Measurements from ENCODE around the gene PDE3B. TPM values are rescaled to one million over a fixed set of nuclear protein-coding genes. Genes with fewer than 3 reads are reported as not detected.
A peak's percentile ranks its signal among the peaks of the same experiment; 100 is the strongest.

The PDE3B gene
- total RNA-seq, 1 donor from 2014 or later, result 26.9 TPM

DNA sequence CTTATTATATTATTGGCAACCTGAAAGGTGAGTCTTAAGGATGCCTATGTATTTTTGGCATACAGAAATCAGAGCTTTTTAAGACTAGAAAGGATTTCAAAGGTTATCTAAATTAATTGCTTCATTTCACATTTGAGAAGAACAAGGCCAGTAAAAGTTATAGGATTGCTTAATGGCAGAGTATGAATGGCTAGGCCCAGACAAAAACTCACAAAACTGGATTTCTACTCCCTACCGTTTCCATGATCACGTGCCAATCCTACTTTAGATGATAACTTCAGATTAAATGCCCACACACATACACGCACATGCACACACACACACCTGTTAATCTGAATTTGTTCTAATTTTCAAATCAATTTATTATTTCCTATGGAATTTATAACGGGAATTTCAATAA, 1.8 kb upstream of the PDE3B start:
- no peaks in the 10 kb centered on the region for H3K36me3 Mint-ChIP-seq (ENCODE audit: insufficient read depth)
- DNase-seq (ENCODE audit: low spot score, unreplicated experiment), result no peak
- no peaks in the 10 kb centered on the region for H3K9me3 Mint-ChIP-seq (ENCODE audit: low read depth)
- peak overlapping the region; percentile 29 for H3K4me3 Mint-ChIP-seq (ENCODE audit: low read depth)
- no peak overlapping the region for H3K27ac Mint-ChIP-seq
- peaks cover 11% of the 10 kb centered on the region for H3K4me1 Mint-ChIP-seq (ENCODE audit: low read depth)
- TF ChIP-seq, protein P1, sequence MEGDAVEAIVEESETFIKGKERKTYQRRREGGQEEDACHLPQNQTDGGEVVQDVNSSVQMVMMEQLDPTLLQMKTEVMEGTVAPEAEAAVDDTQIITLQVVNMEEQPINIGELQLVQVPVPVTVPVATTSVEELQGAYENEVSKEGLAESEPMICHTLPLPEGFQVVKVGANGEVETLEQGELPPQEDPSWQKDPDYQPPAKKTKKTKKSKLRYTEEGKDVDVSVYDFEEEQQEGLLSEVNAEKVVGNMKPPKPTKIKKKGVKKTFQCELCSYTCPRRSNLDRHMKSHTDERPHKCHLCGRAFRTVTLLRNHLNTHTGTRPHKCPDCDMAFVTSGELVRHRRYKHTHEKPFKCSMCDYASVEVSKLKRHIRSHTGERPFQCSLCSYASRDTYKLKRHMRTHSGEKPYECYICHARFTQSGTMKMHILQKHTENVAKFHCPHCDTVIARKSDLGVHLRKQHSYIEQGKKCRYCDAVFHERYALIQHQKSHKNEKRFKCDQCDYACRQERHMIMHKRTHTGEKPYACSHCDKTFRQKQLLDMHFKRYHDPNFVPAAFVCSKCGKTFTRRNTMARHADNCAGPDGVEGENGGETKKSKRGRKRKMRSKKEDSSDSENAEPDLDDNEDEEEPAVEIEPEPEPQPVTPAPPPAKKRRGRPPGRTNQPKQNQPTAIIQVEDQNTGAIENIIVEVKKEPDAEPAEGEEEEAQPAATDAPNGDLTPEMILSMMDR (IDR thresholded peaks at IDR 0.05; ENCODE audit: unreplicated experiment), result no peak
- peaks cover 5% of the 10 kb centered on the region for H3K27me3 Mint-ChIP-seq

DNA sequence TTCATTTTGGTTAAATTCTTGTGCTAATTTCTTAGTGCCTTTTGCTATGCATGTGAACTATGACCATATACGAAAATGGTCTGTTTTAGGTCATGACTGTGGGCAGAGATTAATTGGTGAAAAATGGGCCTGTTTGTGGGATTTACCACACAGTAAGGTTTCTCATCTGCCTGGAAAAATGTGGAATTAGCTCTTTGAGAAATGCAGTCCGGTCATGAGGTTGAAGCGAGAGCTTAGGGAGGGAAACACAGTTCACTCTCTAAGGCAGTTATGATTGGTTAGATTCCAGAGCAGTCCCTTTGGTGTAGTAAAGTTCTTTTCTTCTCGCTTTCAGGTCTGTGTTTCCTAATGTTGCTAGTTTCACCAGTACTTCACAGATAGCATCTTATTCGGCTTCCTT, 1.2 kb upstream of the PDE3B start:
- H3K27ac Mint-ChIP-seq, result peak overlapping the region; percentile 51

DNA sequence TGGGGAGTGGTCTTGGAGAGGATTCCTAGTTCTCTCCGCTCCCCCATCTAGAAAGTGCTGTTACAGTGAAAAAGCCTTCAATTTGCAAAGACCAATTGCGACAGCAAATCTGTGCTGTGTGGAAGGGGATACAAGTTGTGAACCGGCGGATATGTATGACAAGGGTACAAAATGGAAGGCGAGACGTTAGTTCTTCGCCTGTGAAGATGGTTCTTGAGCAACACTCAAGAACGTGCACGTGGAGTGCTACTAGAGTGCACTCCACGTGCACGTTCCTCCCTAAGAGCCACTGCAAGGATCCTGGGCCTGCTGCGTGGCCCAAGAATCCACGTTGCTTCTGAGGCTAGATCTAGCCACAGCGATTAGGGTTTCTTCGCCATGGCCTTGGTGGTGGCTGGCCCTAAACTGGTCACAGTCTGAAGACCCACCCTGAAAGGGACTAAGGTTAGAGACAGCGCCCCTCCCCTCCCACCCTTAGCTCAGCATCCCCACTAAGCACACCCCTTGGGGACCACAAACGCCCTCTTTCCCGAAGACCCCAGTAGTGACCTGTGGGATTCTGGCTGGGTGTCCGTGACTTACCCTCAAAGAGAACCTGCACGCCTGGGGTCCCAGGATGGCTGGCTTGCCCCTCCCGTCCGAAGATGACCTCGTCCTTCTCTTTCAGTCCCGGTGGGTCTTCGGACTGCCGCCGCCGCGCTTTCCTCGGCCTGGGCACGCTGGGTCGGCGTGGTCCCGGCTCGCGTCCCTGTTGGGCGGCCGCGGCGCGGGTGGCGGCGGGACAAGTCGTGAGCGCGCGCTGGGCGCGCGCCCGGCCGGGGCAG, 519 bp upstream of the PDE3B start:
- no peaks in the 10 kb centered on the region for H3K36me3 Mint-ChIP-seq (ENCODE audit: insufficient read depth)
- peaks cover 5% of the 10 kb centered on the region for H3K27me3 Mint-ChIP-seq
- peak overlapping the region; percentile 51 for H3K27ac Mint-ChIP-seq
- no peaks in the 10 kb centered on the region for H3K9me3 Mint-ChIP-seq (ENCODE audit: low read depth)
- TF ChIP-seq, protein P1 (IDR thresholded peaks at IDR 0.05; ENCODE audit: unreplicated experiment), result no peak
- H3K4me3 Mint-ChIP-seq (ENCODE audit: low read depth), result peak overlapping the region; percentile 91
- DNase-seq (ENCODE audit: low spot score, unreplicated experiment), result no peak
- H3K4me1 Mint-ChIP-seq (ENCODE audit: low read depth), result peaks cover 17% of the 10 kb centered on the region

More for the DNA sequence above, 1.2 kb upstream of the PDE3B start:
- H3K4me3 Mint-ChIP-seq (ENCODE audit: low read depth), result peak overlapping the region; percentile 91
- no peaks in the 10 kb centered on the region for H3K9me3 Mint-ChIP-seq (ENCODE audit: low read depth)
- TF ChIP-seq, protein P1 (IDR thresholded peaks at IDR 0.05; ENCODE audit: unreplicated experiment), result no peak
- DNase-seq (ENCODE audit: low spot score, unreplicated experiment), result no peak
- H3K4me1 Mint-ChIP-seq (ENCODE audit: low read depth), result peaks cover 14% of the 10 kb centered on the region
- H3K36me3 Mint-ChIP-seq (ENCODE audit: insufficient read depth), result no peaks in the 10 kb centered on the region
- peaks cover 5% of the 10 kb centered on the region for H3K27me3 Mint-ChIP-seq

DNA sequence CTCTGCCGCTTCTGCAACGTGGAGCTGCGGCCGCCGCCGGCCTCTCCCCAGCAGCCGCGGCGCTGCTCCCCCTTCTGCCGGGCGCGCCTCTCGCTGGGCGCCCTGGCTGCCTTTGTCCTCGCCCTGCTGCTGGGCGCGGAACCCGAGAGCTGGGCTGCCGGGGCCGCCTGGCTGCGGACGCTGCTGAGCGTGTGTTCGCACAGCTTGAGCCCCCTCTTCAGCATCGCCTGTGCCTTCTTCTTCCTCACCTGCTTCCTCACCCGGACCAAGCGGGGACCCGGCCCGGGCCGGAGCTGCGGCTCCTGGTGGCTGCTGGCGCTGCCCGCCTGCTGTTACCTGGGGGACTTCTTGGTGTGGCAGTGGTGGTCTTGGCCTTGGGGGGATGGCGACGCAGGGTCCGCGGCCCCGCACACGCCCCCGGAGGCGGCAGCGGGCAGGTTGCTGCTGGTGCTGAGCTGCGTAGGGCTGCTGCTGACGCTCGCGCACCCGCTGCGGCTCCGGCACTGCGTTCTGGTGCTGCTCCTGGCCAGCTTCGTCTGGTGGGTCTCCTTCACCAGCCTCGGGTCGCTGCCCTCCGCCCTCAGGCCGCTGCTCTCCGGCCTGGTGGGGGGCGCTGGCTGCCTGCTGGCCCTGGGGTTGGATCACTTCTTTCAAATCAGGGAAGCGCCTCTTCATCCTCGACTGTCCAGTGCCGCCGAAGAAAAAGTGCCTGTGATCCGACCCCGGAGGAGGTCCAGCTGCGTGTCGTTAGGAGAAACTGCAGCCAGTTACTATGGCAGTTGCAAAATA, 816 bp downstream of the PDE3B start:
- TF ChIP-seq, protein P1 (IDR thresholded peaks at IDR 0.05; ENCODE audit: unreplicated experiment), result no peak
- Mint-ChIP-seq H3K27ac (peak overlapping the region; percentile 93), H3K27me3 (peaks cover 5% of the 10 kb centered on the region), H3K4me1 (ENCODE audit: low read depth) (peaks cover 20% of the 10 kb centered on the region), H3K36me3 (ENCODE audit: insufficient read depth) (no peaks in the 10 kb centered on the region), H3K4me3 (ENCODE audit: low read depth) (peak overlapping the region; percentile 91), H3K9me3 (ENCODE audit: low read depth) (no peaks in the 10 kb centered on the region)
- DNase-seq (ENCODE audit: low spot score, unreplicated experiment), result peak; percentile 47

Data from progenitor cell of endocrine pancreas (in vitro differentiated cells).